GM19455 (cell line): ENCODE results near the gene CHST8.

Experiments used
- ATAC-seq: cut with Tn5 transposase; IDR thresholded peaks from one replicate; pipeline ENCODE4 v1.9.1; 2021; ENCODE audit not compliant: unreplicated experiment

The CHST8 gene

DNA sequence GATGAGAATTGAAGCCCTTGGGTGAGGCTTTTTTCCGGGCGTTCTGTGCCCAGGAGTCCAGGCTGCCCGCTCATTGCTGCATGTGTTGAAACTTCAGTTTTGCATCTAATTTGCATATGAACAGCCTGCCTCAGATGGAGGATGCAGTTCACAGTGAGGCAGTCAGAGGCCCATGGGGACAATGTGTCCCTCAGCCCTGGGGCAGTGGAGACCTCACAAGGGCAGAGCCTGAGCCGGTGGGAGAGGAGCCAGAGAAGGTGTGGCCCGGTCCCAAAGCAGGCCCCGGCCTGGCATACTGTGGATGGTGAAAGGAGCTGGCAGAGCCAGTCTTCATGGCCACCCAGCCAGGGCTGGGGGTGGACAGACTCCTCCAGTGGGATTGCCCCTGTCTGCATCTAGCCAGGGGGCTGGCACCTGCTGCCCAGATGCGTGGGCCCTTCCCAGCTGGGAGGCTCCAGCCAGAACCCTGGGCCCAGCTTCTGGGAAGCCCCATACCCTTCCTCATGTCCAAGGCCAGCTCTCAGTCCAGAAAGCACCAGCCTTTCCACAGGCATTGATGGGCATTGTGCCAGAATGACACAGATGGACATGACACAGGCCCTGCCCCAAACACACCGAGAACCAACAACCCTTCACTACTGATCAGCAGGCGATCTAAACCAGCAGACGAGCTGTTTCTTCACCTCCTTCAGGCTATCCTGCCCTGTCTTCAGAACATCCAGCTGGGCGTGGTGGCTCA is 142.0 kb downstream of the CHST8 start:
- ATAC-seq: no peak

DNA sequence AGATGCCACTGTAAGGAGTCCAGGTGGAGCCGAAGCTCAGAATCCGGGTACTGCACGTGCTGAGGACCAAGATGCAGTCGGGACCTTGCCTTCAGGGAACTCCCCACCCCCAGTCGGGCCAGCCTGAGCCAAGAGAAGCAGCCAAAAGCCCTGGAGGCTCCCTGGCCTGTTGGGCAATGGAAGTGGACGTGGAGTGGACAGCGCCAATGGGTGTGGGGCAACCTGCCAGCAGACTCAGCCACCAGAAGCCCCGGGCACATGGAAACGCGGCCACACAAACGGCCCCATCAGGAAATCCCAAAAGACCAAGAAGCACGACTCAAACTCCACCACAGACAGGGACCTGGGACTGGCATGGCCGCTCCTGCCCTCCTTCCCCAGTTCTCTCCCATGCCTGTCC is 144.9 kb downstream of the CHST8 start:
- no peak for ATAC-seq

DNA sequence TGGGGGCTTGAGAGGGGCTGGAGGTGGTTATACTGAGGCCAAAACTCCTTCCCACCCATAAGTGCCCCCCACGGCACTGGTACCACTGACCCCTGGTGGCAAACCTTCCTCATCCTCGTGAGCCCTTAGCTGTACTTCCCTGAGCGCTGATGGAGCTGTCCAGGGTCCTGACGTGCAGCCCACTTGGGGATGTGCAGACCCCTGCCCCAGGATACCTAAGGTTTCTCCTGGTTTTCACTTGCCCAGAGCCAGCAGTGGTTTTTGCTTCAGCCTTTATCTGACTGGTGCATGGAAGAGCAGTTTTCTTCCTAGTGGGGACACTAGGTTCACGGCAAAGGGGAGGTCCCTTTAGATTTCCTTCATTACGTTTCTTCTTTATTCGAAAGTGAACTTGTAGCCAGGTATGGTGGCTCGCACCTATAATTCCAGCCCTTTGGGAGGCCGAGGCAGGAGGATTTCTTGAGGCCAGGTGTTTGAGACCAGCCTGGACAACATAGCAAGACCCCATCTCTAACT is 146.2 kb downstream of the CHST8 start:
- no peak for ATAC-seq

DNA sequence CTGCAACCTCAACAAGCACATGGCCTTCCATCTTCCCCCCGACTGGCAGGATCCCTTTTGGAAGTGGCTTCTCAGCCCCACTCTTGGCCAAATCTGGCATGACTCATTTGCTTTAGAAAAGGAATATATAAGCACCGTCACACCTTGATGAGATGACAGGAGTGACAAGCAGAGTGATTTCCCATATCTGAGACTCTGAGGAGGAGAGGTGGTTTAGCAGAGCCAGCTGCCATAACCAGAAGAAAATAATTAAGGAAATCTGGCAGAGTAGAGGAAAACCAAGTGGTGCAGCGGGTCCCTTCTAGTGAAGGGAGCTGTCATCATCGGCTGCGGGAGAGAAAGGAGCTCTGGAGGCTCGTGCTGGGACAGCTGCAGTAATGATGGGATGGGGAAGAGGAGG is 147.5 kb downstream of the CHST8 start:
- ATAC-seq: no peak

DNA sequence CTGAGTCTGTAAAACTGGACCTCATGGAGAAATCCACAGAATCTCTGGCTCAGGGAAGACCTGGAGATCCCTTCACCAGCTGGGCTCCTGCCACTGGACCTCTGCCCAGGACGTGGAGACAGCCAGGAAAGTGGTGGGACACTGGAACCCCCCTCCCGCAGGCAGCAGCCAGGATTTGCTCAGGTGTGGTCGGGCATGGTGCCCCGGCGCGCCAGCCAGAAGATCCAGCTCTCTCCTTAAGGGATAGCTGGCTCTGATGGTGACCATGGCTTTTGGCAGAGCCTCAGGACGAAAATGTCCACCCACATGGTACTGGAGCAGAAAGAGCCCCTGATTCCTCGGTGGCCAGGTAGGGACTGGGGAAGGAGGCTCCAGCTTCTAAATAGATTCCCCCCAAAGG is 148.4 kb downstream of the CHST8 start:
- no peak for ATAC-seq

DNA sequence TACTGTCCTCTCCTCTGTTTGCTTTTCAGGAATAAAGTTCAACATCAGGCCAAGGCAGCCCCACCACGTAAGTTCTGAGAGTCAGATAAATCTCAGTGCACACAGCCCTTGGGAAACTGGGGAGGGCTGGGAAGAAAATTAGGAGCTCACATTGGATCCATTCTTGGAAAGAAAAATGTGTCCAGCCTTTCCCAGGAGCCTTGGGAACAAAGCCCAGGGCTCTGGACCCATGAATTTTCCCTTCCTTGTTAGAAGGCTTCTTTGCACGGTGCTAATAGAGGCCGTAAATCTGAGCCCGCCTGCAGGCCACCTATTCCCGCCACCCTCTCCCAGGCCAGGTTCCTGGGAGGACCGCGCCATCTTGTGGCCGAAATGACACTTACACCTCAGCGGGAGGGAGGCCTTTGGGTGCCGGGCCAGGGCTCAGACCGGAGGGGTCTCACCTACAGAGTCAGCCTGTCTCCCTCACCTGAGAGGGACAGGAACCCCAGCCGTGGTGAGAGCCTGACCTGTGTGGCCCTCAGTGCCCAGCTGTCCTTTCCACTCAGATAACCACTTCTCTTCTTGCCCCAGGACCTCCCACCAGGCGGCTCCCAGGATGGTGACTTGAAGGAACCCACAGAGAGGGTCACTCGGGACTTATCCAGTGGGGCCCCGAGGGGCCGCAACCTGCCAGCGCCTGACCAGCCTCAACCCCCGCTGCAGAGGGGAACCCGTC is 149.8 kb downstream of the CHST8 start:
- ATAC-seq: no peak

DNA sequence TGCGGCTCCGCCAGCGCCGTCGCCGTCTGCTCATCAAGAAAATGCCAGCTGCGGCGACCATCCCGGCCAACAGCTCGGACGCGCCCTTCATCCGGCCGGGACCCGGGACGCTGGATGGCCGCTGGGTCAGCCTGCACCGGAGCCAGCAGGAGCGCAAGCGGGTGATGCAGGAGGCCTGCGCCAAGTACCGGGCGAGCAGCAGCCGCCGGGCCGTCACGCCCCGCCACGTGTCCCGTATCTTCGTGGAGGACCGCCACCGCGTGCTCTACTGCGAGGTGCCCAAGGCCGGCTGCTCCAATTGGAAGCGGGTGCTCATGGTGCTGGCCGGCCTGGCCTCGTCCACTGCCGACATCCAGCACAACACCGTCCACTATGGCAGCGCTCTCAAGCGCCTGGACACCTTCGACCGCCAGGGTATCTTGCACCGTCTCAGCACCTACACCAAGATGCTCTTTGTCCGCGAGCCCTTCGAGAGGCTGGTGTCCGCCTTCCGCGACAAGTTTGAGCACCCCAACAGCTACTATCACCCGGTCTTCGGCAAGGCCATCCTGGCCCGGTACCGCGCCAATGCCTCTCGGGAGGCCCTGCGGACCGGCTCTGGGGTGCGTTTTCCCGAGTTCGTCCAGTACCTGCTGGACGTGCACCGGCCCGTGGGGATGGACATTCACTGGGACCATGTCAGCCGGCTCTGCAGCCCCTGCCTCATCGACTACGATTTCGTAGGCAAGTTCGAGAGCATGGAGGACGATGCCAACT is 150.5 kb downstream of the CHST8 start:
- ATAC-seq: no peak

DNA sequence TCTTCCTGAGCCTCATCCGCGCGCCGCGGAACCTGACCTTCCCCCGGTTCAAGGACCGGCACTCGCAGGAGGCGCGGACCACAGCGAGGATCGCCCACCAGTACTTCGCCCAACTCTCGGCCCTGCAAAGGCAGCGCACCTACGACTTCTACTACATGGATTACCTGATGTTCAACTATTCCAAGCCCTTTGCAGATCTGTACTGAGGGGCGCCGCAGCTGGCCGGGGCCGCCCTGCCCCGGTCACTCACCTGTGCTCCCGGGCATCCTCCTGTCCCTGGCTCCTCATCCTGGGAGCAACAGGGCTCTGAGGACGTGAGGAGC is 151.1 kb downstream of the CHST8 start:
- ATAC-seq: no peak

DNA sequence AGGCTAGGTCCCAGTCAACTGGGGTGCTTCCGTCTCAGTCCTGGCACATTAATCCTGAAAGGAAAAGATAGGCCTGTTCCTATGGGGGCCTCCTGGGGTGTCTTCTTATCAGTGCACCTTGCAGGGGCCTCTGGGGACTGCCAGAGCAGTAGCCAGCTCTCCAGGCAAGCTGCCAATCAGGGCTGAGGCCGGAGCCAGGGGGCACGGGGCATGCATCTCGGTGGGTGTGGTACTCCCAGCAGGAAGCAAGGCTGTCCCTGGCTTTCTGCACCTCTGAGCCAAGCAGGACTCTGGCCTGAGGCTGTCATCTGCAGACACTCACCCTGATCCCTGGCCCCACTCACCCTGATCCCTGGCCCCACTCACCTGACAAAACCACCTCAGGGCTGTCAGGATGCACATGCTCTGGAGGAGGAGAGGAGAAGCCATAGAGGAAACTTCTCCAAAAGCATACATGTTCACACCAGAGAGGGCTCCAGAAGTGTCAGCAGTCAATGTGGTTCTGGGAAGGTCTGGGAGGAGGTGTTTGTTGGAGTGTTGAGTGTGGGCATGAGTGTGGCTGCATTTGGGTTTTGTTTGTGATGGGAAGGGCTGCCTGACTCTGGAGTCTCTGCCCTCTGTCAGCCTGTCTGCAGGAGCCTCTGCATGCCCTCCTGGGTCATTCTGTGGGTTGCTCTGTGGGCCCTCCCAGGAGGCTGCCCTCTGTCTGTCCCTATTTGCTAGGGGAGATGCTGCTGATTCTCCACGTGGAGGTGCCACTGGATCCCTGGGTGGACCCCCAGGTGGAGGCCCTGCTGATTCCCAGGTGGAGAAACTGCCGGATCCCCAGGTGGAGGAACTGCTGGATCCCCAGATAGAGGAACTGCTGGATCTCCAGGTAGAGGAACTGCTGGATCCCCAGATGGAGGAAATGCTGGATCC is 152.2 kb downstream of the CHST8 start:
- no peak for ATAC-seq

DNA sequence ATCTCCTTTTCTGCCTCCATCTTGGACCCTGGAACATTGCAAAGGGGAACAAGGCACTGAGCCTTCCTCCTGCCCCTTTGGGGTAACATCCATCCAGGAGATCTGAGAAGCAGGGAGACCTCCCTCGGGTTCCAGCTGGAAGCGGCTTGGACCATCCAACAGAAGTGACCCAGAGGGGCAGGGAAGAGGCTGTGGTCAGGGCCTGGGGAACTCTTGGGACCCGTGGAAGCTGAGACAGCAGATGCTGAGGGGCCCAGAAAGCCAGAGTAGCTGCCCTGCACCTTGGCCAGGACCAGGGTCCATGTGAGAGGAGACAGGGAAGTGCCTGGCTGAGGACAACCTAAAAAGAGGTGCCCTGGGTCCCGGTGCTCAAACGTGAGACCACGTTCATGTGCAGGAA is 153.0 kb downstream of the CHST8 start:
- ATAC-seq: no peak

DNA sequence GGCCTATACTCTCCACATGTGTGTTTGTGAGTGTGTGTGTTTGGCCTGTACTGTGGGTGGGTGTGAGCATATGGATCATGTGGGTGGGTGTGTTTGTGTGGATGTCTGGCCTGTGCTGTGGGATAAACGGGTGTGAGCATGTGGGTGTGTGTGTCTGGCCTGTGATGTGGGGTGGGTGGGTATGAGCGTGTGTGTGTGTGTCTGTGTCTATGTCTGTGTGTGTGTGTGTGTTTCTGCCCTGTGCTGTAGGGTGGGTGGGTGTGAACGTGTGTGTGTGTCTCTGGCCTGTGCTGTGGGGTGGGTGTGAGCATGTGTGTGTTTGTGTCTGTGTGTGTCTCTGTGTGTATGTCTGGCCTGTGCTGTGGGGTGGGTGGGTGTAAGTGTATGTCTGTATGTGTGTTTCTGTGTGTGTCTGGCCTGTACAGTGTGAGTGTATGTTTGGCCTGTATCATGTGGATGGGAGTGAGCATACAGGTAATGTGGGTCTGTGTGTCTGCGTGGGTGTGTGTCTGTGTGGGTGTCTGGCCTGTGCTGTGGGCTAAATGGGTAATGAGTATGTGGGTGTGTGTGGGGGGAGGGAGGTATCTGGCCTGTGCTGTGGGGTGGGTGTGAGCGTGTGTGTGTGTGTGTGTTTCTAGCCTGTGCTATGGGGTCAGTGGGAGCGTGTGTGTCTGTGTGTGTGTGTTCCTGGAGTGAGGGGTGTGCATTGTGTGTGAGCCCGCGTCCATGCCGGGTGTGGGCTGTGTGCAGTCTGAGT is 154.2 kb downstream of the CHST8 start:
- ATAC-seq: no peak

DNA sequence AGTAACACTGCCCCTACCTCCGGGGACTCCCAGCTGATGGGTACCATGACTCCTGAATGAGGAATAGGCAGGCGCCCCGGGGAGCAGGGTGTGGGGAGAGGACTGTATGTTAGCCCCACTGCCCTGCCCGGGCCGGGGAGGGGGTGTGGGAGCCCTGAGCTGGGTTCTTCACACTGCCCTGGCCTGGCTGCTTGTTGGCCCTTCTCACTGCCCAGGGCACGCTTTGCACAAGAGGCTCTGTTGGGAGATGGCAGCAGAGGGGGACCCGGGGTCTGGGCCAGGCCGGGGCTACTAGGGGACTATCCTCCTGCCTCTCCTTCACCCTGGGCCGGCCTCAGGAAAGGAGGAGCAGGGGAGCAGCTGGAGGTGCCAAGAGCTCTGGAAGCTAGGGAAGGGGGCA is 155.6 kb downstream of the CHST8 start:
- no peak for ATAC-seq

DNA sequence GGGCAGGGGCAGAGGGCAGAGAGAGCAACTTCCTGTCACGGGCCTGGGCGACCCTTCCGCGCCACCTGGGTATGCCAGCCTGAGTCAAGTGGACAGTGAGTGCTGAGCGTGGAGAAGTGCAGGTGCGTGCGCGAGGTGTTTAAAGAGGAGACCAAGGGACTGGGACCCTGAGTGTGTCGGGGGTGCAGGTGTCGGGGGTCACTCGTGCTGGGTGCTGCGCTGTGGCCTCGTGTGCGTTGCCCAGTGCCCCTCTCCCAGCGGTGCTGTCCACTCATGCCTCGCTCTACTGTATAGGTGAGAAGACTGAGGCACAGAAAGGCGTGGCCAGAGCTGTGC is 156.0 kb downstream of the CHST8 start:
- ATAC-seq: no peak

DNA sequence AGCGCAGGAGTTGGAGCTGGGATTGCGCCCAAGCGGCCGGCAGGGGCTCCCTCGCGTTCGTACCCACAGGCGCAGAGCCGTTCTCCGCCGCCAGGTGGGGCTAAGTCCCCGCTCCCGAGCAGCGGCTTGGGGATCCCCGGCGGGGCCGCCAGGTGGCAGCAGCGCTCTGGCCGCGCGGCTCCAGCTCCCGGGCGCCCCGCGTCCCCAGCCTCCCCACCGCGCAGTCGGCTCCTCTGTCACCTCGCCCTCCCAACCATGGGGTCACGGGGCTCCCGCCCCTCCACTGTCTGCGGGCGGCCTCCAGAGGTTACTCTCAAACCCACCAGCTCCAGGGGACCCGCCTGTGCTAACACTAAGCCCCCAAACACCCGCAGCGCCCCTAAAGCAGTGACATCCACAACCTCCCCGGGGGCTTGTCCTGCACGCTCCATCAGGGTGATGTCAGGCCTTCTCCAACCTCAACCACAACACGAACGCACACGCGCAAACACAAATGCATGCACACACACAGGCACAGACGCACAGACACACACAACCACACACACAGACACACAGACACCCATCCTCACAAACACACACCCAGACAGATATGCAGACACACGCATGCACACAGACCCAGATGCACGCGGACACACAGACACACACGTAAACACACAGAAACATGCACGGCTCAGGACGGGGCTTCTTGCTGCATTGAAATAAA is 156.5 kb downstream of the CHST8 start:
- ATAC-seq: no peak

DNA sequence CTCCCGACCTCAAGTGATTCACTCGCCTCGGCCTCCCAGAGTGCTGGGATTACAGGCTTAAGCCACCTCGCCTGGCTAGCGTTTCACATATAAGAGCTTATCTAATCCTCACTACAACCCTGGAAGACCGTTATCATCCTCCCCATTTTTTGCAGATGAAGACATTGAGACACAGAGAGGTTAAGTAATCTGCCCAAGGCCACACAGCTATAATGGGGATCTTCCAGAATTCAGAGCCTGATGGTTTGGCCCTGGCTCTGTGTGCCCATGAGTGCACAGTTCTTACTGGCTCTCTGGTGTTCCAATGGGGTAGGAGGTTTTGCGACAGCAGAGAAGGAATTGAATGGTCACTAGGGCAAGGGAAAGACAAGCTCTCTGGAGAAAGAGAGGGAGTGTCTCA is 158.1 kb downstream of the CHST8 start:
- ATAC-seq: no peak

DNA sequence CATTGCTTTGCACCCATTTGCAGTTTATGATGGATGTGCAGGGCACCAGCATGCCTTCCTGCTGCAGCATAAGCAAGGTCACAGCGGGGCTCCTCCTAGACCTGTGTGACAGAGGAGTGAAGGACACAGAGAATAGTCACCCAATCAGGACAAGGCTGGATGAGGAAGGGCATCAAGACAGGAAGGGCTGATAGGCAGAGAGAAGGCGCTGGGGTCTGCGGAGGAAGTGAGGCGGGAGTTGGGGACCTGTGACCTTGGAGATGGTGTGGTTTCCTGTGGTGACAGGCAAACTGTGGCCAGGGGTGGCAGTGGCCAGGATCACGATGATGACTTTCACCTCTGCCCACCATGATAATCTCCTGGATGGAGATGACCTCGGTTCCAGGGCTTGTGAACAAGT is 158.5 kb downstream of the CHST8 start:
- no peak for ATAC-seq

DNA sequence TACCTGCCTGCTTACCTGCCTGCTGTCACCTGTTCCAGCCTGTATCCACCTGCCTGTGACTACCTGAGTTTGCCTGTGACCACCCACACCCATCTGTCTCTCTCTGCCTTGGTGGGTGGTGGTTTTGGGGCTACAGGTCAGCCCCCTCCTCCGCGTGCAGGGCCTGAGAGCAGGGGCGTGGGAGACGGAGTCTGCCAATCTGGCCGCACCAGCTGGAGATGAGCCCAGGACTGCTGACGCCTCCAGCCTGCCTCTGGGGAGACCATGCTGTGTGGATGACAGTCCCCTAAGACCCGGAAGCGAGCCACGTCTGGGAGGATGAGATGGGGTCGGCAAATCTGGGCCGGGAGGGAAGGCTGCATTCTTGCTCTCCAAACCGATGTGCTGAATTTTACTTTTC is 159.0 kb downstream of the CHST8 start:
- no peak for ATAC-seq

DNA sequence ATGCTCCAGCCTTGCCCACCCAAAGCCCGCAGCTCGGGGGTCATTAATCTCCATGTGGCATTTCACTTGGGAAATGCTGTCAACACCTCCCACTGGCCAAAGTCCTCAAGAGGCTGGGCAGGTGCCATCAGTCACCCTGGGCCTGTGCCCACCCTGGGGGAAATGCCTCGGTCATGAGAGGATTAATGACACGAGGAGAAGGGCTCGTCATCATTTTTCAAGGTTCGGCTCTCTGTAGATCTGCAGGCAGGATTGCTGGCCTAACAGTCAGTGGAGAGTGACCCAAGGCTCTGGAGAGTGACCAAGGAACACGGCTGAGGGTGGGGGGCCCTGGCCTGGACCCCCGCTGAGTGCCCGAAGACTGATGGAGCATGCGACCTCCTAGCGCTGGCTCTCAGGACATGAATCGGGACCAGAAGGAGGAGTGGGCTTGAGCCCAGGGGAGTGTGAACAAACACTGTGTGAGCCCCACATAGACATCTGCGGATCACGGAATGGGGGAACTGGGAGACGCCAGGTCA is 159.7 kb downstream of the CHST8 start:
- ATAC-seq: no peak

DNA sequence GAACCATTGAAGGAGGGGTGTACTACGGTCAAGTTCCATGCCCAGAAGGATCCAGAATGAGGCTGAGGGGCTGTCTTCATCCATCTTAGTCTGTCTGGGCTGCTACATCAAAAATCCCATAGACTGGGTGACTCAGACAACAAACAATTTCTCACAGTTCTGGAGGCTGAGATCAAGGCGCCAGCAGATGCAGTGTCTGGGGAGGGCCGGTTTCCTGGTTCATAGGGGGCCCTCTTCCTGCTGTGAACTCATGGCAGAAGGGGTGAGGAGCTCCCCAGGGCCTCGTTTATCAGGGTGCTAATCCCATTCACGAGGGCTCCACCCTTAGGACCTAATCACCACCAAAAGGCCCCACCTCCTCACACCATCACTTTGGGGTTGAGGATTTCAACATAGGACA is 160.2 kb downstream of the CHST8 start:
- ATAC-seq: no peak

DNA sequence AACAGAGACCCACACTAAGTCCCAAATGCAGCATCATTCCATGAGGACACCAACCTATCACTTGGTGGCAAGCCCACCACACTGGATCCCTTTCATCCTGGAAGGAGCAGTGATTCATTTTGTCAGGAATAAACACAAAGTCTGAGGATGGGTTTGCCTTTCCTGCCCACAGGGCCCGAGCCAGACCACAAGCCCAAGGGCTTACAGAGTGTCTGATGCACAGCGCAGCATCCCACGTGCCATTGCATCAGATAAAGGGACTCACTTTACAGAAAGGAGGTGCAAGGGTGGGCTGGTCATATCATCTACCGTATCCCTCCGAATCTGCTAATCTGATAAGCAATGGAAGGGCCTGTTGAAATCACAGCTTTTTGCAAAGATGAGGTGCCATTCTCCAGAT is 162.7 kb downstream of the CHST8 start:
- ATAC-seq: no peak
